Neural progenitor cell (in vitro differentiated cells): ENCODE data around the gene PSMA7.

ENCODE experiments used
- CTCF ChIP-seq: fragments of 200-600 bp; sonication (generic); IDR thresholded peaks from 2 replicates; pipeline ENCODE4 v1.5.1; 2017; ENCODE audit warnings: antibody characterized with exemption, mild to moderate bottlenecking
- EZH2 ChIP-seq: fragments of 200-600 bp; sonication (generic); IDR thresholded peaks from 2 replicates; pipeline ENCODE4 v1.6.1; 2017; ENCODE audit warnings: antibody characterized with exemption, mild to moderate bottlenecking, moderate library complexity
- EZH2phosphoT487 ChIP-seq: fragments of 200-600 bp; sonication (generic); IDR thresholded peaks from 2 replicates; pipeline ENCODE4 v1.6.1; 2017; ENCODE audit warnings: antibody characterized with exemption

DNA sequence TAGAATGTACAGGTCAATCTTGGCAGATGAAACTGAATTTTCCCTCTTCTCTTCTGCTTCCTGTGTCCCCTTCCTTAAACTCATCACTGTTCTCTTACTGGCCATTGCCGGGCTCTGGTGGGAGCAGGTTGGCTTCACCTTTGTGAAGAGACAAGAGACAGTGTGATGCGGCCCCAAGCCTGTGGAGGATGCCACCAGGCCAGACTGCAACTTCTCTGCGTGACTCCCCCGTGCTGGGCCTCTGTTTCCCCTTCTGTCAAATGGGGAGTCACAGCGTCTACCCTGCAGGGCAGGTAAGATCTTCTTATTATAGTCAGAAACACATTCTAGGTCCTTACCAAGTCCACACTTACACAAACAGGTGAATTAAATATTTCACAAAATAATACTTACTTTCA, 22.8 kb downstream of the PSMA7 start:
- TF ChIP-seq EZH2phosphoT487 (no peak), CTCF (no peak), EZH2 (no peak)
